GM18511 (cell line): Measurements from ENCODE around the gene MTRR.
"Not testable (repeated sequence)": the region's sequence is repeated elsewhere in the genome, so short reads cannot be mapped to it uniquely, and the experiment has no call there.

Experiments
- ATAC-seq: cut with Tn5 transposase; IDR thresholded peaks from one replicate; pipeline ENCODE4 v1.9.1; 2021; ENCODE audit warnings: mild to moderate bottlenecking, moderate library complexity; ENCODE audit not compliant: unreplicated experiment

Gene MTRR

DNA sequence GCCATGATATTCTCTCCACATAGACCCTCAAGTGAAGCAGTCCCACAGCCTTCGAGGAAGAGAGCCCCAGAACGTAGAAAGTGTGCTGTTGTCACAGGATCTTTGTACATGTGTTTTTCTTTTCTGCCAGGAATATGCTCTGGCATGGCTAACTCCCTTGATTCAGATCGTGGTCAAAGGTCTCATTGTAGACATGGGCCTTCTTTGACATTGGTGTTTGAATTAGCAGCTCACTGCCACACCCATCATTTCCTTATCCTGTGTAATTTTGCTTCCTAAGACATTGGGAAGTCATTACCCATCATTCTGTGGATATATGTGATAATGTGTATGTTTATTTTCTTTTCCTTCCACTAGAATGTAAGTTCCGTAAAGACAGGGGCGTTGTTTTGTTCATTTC lies 25.5 kb downstream of the MTRR start:
- no peak for ATAC-seq

DNA sequence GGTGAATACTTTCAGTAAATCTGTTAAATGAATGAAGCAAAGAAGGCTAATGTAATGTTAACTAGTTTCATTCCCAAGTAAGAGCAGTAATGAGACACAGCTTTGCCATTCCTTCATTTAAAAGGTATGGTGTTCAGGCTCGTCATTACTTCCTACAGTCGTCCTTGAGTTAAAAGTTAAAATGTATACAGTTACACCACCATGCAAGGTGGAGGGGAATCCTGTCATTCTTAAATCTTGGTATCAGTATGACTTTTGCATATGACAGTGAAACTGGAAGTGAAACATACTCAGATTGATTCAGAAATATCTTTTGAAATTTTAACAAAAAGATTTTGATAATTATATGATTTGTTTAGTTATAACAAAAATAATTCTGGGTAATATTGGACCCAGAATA lies 25.9 kb downstream of the MTRR start:
- ATAC-seq: peak; percentile 94

DNA sequence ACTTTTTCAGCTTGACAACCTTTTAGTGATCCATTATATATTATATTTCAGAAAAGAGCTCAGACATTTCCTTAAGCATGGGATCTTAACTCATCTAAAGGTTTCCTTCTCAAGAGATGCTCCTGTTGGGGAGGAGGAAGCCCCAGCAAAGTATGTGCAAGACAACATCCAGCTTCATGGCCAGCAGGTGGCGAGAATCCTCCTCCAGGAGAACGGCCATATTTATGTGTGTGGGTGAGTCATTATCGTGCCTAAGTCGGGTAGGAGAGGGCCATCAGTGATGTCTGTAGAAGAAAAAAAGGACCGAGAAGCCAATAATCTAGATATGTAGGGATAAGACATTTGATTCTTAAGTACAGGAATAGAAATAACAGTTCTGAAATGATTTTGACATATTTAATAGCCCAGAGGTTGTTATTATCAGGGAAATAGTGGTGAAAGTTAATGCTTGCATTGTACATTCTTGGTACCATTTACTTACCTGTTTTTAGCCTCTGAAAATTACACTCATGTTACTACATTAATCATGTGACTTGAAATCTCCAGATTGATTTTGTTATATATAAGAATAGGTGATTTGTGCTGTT lies 28.2 kb downstream of the MTRR start:
- ATAC-seq: peak; percentile 59

DNA sequence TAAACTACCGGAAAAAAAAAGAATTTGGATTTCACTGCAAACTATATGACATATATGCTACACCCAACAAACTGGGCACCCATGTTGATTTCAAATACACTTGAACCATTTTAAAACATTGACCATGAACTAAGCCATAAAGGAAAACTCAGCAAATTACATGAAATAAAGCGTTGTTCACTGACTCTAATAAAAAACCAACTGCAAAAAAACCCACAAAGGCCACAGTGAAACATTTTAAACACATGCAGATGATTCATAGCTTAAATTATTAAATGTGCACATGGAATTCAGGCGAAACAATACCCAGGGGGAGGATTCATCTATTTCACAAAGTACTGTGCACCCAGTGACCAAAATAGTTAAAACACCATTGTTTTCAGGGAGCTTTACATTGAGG lies 33.3 kb downstream of the MTRR start:
- ATAC-seq: no peak

DNA sequence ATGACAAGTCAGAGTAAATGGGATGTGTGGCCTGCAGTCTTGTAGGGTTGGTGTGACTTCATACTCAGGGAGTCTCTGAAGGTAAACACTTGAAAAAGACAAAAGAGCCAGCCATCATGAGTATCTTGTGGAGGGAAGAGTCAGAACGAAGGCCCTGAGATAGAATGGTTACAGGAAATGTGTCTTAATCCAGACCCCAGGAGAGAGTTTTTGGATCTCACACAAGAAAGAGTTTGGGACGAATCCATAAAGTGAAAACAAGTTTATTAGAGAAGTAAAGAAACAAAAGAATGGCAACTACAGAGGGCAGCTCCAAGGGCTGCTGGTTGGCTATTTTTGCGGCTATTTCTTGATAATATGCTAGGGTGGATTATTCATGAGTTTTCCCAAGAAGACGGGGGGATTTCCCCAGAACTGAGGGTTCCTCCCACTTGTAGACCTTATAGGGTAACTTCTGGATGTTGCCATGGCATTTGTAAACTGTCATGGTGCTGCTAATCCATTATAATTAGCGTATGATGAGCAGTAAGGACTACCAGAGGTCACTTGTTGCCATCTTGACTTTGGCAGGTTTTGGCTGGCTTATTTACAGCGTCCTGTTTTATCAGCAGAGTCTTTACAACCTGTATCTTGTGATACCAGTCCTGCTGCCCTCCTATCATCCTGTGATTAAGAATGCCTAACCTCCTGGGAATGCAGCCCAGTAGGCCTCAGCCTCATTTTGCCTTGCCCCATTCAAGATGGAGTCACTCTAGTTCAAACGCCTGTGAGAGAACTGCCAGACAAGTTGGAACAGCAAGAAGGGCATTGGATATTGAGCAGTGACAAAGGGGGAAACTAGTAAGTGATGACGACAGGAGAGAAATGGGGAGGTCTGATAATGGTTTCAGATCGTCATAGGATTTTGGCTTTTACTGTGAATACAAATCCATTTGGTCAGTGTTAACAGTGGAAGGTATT lies 34.0 kb downstream of the MTRR start:
- no peak for ATAC-seq

DNA sequence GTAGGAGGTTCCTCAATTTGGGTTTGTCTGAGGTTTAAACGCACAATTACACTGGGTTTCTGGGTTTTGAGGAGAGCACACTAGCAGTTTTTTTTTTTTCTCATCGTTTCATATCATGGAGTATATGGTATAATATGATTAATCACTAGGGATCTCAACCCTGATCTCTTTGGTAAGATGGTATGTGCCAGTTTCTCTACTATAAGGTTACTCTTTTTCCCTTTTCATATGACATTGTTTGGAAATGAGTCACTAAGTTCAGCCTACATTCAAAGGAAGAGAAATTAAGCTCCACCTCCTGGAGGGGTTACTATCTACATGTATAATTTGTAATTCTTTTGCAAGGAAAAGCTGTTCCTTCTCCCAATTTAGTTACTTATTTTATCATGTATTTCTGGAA lies 35.2 kb downstream of the MTRR start:
- no peak for ATAC-seq

DNA sequence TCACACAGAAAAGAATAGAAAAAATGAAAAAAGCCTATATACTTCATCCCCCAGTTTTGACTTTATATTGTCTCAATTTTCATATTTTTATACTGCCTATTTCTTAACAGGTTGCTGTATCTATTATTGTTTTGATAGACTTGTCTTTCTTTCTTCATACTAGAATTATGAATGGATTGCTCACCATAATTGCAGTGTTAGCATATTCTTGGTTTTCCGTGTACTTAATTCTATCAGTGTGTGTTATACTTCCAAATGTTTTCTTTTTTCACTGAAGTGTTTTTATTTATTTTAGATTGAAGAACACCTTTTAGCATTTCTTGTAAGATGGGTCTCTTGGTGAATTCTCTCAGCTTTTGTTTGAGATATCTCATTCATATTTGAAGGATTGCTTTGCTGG lies 38.7 kb downstream of the MTRR start:
- no peak for ATAC-seq

DNA sequence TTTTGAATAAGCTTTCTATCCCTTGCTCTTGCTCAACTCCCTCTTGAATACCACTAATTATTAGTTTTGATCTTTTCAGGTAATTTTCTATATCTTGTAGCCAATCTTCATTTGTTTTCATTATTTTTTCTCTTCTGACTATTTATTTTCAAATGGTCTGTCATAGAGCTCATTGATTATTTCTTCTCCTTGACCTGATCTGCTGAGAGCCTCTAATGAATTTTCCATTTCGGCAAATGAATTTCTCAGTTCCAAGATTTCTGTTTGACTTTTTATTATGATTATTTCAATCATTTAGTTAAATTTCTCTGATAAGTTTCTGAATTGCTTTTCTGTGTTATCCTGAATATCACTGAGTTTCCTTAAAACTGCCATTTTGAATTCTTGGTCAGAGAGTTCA lies 39.4 kb downstream of the MTRR start:
- ATAC-seq: no peak

DNA sequence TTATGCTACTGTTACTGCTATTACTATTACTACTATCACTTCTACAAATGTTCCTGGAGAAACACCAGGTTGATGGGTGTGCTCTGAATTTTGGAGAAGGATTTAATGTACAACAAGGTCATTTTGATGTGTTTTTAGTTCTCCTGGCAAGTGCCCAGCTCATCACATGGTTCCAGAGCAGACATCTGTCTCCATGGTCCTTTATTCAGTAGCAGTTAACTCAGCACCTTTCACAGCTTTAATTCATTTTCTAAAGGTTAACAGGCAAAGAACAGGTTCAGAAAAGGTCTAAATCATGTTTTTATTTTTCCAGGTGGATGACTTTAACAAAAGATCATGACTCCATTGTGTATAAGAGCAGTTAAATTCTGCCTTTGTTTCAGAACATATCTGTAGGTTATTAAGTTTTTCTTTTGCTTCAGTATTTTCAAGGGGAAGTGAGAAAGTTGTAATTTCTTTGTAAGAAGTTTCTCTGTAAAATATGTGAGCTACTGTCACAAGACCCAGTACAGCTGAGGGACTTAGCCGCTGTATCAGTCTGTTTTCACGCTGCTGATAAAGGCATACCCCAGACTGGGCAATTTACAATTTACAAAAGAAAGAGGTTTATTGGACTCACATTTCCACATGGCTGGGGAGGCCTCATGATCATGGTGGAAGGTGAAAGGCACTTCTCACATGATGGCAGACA lies 41.9 kb downstream of the MTRR start:
- peak; percentile 74 for ATAC-seq

DNA sequence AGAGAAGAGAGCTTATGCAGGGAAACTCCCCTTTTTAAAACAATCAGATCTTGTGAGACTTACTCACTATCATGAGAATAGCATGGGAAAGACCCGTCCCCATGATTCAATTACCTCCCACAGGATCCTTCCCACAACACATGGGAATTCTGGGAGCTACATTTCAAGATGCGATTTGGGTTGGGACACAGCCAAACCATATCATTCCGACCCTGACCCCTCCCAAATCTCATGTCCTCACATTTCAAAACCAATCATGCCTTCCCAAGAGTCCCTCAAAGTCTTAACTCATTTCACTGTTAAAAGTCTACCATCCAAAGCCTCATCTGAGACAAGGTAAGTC lies 42.5 kb downstream of the MTRR start:
- ATAC-seq: not testable (repeated sequence)

DNA sequence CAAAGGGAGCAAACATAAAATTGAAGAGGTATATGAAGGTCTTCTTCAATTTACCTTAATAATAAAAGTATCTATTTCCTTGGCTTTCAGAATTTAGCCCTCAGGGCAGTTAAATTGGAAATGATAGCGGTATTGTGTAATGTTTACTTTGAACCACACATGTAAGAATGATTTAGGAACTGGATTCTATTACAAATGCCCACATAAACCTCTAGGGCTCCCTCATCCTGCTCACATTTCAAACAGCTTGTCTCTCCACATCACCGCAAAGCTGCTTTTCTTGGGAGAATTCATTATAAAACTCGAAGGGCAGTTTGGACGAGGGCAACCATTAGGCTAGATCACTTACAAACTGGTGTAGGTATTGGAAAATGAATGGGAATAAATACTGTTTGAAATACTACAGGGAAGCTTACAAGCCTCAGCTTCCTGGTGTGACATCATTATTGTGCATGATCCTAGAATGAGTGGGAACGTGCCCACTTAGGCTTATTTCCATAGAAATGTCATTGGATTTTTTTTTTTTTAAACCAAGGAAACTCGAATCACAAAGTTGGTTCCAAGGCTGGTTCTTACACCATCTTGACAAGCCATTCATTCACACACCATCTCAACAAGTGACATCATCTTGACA lies 47.3 kb downstream of the MTRR start:
- ATAC-seq: no peak

DNA sequence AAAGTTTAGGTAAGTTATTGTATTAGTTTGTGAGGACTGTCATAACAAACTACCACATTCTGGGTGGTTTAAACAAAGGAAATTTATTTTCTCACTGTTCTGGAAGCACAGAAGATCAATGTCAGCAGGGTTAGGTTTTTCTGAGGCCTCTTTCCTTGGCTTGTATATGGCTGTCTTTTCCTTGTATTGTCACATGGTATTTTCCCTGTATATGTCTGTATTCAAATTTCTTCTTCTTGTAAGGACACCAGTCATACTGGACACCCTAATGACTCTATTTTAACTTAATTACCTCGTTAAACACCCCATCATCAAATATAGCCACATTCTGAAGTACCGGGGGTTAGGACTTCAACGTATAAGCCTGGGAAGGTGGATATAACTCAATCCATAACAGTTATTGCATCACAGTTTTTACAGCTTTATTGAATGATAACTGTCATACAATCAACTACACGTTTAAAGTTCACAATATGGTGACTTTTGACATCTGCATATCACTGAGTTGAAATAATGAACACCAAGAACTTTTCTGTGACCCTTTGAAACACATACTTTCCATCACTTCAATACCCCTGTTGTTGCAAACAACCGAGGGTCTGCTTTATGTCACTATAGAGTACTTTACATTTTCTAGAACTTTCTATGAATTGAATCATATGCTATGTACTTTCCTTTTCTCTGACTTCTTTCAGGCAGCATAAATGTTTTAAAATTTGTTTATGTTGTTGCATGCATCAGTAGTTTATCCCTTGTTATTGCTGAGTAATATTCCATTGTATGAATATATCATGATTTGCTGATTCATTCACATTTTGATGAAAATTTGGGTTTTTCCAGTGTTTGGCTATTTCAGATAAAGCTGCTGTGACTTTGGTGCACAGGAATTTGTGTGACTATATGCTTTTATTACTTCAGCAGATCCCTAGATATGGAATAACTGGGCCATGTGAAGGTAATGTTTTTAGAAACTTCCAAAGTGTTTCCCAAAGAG lies 48.5 kb downstream of the MTRR start:
- no peak for ATAC-seq

DNA sequence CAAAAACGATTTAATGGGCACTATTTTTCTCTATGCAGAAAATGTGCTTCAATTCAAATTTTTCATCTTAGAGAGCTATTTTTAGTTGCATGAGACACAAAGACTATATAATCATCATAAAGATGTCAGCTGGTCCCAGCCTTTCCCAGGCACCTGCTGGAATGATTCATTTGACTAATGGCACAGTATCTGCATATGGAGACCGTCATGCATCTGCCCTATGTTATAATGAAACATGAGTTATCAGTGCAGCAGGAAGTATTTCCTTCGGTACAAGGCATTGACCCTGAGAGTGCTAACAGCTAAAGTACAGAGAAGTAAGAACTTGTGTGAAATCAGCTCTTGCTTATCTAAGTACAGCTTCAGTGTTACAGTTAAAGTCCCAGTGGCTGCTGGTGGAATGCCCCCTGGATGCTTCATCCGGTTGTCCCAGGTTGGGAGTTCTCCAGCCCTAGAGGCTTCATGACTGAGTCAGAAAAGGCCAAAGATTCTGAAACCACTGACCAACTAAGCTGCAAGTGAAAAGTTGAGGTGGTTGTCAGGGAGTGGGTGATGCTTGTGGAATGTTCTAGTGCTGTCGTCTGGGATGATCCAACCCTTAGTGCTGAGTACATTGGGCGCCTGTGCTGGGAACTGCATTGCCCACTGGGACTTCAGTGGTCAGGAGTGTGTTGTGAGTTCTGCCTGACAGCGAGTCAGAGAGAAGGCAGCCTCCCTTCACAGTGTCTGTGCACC lies 57.2 kb downstream of the MTRR start:
- no peak for ATAC-seq

DNA sequence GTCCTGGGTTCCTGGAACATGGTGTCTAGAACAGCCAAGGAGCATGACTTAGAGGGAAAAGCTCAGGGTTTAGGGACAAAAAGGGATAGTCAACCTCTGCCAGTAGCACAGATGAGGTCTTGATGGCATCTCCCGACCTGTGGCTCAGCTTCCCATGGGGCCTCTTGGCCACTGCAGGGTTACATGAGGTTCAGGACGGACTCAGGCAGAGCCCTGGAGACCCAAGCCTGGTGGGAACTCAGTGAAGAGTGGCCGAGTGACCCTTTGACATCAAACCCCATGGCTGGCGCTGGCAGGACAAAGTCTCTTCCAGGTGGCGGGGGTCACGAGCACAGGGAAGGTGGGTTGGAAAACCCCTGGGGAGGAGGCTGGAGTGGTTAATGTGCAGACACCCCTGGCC lies 57.8 kb downstream of the MTRR start:
- ATAC-seq: no peak

DNA sequence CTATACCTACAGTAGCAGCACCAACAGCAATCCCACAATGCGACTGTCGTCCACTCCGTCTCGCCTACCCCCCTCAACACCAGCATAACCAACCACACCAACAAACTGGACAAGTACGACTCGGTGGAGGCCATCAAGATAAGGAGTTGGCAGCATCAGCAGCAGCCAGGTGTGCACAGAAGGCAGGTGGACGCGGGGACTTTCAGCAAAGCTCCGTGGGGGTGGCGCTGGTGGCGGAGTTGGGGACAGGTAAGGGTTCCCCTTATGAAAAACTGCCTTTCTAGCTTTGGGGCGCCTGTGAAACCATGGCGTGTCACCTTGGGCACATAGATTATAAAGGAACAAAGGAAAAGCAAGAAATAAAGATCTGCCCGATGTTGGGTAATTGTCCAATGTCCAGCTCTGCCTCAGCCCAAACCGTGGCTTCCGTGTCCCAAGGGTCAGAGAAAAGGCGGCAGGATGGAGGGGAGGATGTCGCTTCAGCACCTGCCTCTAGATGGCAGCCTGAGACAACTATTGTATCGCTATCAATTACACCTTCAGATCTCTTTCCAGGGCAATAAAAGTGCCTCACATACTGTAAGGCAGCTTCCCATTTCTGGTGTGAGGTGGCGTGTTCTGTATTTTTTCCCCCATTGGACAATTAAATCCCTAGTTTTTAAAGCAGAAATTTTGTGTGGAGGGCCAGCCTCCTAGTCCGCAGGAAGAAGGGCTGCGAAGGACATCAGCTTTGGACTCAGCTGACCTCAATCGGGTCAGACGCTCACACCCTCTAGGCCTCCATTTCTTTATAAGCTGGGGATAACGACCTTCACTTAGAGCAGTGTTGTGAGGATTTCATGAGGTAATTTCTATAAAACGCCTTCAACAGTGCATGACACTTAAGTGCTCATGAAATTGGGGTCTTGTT lies 58.8 kb downstream of the MTRR start:
- peak; percentile 84 for ATAC-seq

DNA sequence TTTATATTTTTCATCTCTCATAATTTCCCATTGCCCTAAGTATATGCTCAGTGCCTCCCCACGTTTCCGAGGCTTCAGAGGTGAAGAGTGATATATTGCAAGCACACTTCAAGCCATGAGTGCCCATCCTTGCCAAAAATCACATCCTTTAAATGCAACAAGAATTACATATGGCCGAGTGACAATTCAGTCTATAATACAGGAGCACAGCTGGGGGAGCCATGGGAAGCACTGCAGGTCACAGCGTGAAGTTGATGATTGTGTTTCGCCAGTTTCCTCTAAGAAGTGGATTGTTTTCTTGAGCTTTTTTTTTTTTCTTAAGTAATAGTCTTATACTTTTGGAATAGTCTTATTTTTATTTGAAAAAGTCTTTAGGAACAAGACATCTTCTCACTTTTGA lies 61.1 kb downstream of the MTRR start:
- ATAC-seq: no peak

DNA sequence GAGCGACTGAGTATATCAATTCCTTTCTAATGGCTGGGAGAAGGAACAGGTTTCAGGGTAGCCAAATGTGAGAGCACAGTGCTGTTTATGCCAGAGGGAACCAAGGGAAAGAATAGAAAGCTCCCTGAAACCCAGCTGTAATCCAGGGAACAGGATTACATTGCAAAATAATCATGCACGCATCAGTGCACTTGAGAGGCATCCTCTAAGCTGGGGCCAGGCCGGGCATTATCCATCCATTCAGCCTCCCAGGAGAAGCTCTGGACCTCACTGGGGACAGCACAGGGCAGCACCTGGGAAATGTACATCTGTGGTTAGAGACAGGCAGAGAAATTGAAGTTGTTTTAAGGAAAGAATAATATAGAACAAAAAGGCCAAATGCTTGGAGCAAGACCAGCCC lies 72.7 kb downstream of the MTRR start:
- ATAC-seq: no peak

DNA sequence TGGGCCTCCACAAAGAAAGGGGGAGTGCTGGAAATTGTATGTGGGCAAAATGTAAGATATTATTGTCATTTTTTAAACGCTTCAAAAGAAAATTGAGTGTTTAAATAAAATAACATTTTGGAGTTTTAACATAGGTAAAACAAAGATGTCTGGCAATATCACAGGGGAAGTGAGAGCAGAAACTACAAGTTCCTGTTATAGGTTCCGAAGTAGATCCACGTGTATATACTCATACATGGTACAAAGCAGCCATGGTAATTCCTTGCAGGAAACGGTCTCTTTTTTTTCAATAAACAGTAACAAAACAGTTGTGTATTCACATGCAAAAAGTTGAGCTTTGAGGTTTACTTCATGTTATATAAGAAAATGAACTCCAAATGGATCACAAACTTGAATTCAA lies 78.4 kb downstream of the MTRR start:
- ATAC-seq: no peak
